Neural cell (in vitro differentiated cells): ENCODE data around the gene CTBP2.

ENCODE experiments used
- EP300 ChIP-seq: fragments of 450-650 bp; conservative IDR thresholded peaks from 2 replicates; pipeline ENCODE4 v1.6.1; 2014; ENCODE audit warnings: antibody characterized with exemption, mild to moderate bottlenecking, moderate library complexity; ENCODE audit not compliant: poor library complexity, severe bottlenecking
- EZH2 ChIP-seq: fragments of 200-600, 300-800 bp; shearing (Covaris generic), sonication (generic); IDR thresholded peaks from 2 replicates; pipeline ENCODE4 v1.6.1; 2014; ENCODE audit warnings: antibody characterized with exemption, low read length, borderline replicate concordance, mild to moderate bottlenecking; ENCODE audit not compliant: insufficient read depth, poor library complexity, severe bottlenecking
- RAD21 ChIP-seq: fragments of 450-650 bp; conservative IDR thresholded peaks from 2 replicates; pipeline ENCODE4 v1.6.1; 2014; ENCODE audit warnings: antibody characterized with exemption, mild to moderate bottlenecking, moderate library complexity
- TF ChIP-seq, protein P1 (sequence below): fragments of 450-650 bp; IDR thresholded peaks from 2 replicates; pipeline ENCODE4 v1.5.1; 2014; ENCODE audit warnings: antibody characterized with exemption, mild to moderate bottlenecking, moderate library complexity; ENCODE audit not compliant: poor library complexity, severe bottlenecking
- TF ChIP-seq, protein P2 (sequence below): IDR thresholded peaks from 2 replicates; pipeline ENCODE4 v1.6.1; 2012; ENCODE audit warnings: borderline replicate concordance

- TF ChIP-seq, protein P1, sequence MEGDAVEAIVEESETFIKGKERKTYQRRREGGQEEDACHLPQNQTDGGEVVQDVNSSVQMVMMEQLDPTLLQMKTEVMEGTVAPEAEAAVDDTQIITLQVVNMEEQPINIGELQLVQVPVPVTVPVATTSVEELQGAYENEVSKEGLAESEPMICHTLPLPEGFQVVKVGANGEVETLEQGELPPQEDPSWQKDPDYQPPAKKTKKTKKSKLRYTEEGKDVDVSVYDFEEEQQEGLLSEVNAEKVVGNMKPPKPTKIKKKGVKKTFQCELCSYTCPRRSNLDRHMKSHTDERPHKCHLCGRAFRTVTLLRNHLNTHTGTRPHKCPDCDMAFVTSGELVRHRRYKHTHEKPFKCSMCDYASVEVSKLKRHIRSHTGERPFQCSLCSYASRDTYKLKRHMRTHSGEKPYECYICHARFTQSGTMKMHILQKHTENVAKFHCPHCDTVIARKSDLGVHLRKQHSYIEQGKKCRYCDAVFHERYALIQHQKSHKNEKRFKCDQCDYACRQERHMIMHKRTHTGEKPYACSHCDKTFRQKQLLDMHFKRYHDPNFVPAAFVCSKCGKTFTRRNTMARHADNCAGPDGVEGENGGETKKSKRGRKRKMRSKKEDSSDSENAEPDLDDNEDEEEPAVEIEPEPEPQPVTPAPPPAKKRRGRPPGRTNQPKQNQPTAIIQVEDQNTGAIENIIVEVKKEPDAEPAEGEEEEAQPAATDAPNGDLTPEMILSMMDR, result no peak
- TF ChIP-seq, protein P2, sequence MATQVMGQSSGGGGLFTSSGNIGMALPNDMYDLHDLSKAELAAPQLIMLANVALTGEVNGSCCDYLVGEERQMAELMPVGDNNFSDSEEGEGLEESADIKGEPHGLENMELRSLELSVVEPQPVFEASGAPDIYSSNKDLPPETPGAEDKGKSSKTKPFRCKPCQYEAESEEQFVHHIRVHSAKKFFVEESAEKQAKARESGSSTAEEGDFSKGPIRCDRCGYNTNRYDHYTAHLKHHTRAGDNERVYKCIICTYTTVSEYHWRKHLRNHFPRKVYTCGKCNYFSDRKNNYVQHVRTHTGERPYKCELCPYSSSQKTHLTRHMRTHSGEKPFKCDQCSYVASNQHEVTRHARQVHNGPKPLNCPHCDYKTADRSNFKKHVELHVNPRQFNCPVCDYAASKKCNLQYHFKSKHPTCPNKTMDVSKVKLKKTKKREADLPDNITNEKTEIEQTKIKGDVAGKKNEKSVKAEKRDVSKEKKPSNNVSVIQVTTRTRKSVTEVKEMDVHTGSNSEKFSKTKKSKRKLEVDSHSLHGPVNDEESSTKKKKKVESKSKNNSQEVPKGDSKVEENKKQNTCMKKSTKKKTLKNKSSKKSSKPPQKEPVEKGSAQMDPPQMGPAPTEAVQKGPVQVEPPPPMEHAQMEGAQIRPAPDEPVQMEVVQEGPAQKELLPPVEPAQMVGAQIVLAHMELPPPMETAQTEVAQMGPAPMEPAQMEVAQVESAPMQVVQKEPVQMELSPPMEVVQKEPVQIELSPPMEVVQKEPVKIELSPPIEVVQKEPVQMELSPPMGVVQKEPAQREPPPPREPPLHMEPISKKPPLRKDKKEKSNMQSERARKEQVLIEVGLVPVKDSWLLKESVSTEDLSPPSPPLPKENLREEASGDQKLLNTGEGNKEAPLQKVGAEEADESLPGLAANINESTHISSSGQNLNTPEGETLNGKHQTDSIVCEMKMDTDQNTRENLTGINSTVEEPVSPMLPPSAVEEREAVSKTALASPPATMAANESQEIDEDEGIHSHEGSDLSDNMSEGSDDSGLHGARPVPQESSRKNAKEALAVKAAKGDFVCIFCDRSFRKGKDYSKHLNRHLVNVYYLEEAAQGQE, result no peak
- TF ChIP-seq EP300 (no peak), EZH2 (no peak), RAD21 (no peak)
Observed at GRCh38 chr10:125002423-125003145, 157.8 kb downstream of the CTBP2 start.
